Stimulated activated CD4-positive, alpha-beta T cell treated with anti-CD3 and anti-CD28 coated beads, Interleukin-1b, Interleukin-23, amount 100 ng/mL, for 24 hours (primary cell): ENCODE data around the gene MPZL1.

ENCODE experiments used
- DNase-seq, 4 experiments: peaks; one replicate each; pipeline ENCODE4 v3.0.0-alpha.2; 2020; ENCODE audit warnings: low read depth in 4 of 4, low spot score in 1 of 4

Gene MPZL1

DNA sequence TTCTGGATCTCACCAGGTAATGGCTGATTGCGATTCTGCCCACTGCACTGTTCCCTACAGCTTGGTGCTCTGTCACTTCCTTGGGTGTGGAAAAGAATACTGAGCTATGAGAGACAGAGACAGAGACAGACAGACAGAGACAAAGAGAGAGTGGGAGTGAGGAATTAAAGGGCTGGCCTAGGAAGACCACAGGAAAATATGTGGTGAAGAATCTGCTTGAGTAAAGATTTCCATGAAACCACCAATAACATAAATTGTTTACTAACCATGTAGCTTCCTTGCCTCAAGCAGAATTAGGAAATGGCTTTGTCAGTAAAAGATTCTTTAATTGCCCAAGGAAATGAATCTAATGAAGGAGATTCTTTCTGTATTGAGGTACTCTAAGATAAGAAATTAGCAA lies 54.4 kb downstream of the MPZL1 start:
- DNase-seq = no peak

- DNase-seq = no peak
Observed at GRCh38 chr1:167776616-167777268, 55.0 kb downstream of the MPZL1 start.

GRCh38 chr1:167777269-167777650 lies 55.5 kb downstream of the MPZL1 start:
- no peak for DNase-seq

- DNase-seq = no peak
Observed at GRCh38 chr1:167781558-167781957, 59.8 kb downstream of the MPZL1 start.

DNA sequence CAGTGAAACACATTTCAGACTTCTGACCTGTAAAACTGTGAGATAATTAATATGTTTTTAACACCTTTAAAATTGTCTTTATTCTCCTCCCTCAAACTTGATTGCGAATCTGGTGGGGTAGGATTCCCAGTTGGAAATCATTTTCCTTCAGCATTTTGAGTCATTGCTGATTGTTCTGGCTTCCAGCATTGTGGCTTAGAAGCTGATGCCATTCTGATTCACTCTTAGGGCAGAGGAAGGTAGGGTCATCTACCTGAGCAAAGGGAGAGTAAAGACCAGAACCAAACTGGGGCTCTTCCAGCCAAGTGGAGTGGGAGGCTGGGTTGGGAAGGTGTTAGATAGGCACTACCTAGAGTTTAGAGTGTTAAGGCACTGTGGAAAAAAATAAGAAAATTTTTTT lies 61.2 kb downstream of the MPZL1 start:
- DNase-seq = no peak

- no peak for DNase-seq
Observed at GRCh38 chr1:167784876-167785550, 63.2 kb downstream of the MPZL1 start.

DNA sequence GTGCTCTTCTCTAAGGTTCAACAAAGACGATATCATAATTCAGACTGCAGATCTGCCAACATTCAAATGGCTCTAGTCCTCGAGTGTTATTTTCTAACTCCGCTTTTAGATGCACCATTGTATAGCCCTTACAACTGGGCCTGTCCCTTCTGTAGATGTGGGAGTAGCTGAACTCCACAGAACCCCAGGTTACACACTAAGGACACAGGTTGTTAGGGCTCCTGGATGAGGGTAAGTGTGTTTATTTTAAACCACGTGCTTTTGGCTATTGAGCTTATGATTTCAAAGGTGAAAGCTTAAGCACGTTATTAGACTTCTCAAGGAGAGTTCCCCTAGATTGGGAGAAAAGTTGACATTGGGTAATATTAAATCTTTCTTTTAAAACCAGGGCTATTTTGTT lies 64.7 kb downstream of the MPZL1 start:
- DNase-seq = no peak

DNA sequence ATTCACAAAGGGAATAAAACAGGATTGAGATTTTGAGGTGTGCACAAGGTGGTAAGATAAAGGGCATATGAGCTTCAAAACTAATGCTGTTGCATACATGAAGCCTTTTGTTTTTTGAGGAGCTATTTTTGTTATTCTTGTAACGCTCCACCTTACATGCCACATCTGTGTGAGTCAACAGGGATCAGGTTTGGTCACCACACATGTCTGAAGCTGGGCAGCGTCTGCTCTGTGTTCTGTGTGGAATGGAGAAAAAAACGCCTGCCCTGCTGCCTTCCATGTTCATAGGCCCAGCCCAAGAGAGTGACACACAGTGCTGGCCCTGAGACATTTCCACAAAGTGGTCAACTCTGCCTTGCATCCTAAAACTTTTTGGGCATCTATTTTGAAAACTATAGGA lies 67.7 kb downstream of the MPZL1 start:
- no peak for DNase-seq

- no peak for DNase-seq
Observed at GRCh38 chr1:167790117-167790516, 68.3 kb downstream of the MPZL1 start.

- DNase-seq = no peak
Observed at GRCh38 chr1:167791281-167792187, 69.8 kb downstream of the MPZL1 start.

GRCh38 chr1:167792188-167792565 lies 70.4 kb downstream of the MPZL1 start:
- no peak for DNase-seq

DNA sequence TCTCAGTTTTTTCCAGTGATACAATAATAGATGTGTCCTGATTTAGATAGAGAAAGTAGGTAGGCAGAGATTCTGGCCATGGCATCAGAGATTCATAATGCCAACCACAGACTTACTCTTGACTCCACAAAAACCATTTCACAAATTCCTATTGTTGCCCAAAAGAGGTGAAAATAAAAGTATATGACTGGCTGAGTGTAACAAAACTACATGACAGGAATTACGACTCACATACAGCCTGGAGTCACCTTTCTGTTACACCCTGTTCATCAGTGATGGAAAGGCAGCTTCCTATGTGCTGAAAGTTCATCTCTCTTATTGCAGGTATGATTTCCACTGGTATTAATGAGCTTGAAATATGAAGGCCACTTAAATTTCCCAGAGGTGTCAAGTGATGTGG lies 72.3 kb downstream of the MPZL1 start:
- DNase-seq = no peak

DNA sequence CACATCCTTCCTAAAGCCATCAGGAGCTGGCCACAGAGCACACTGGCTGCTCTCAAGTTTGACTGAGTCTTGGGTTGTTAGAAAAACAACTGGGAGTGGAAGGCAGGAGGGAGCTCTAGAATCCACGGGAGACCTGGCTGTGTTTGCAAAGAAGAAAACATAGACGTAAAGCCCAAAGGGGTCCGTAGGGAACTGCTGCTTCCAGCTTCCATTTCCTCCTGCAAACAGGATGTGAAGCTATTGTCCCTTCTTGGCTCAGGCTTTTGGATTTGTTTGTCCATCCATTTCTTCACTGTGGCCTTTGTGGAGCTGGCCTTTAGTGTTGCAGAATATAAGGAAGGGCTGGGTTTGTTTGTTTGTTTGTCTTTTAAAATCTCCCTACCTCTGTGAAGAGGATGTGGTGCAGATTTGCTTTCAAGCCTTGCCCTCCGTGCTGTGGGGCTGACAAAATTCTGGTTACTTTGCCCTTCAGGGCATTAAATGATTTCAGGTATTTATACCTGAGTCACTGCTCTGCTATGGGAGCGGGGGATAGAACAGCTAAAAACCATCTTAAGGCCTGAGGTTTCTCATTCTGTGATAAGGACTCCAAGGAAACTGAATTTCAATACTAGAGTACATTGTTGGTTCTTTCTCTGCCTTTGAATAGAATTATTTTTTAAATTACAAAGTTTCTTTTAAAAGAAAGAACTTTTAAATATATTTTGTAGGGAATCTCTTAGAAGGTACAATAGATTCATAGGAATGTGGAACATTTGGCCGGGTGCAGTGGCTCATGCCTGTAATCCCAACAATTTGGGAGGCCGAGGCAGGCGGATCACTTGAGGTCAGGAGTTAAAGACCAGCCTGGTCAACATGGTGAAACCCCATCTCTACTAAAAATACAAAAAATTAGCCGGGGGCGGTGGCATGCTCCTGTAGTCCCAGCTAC lies 74.3 kb downstream of the MPZL1 start:
- no peak for DNase-seq

GRCh38 chr1:167797015-167797414 lies 75.2 kb downstream of the MPZL1 start:
- DNase-seq = no peak

- DNase-seq = no peak
Observed at GRCh38 chr1:167798952-167799351, 77.2 kb downstream of the MPZL1 start.

GRCh38 chr1:167799747-167800146 lies 78.0 kb downstream of the MPZL1 start:
- DNase-seq = no peak

GRCh38 chr1:167800251-167800650 lies 78.5 kb downstream of the MPZL1 start:
- DNase-seq = no peak

- DNase-seq = no peak
Observed at GRCh38 chr1:167802235-167802634, 80.5 kb downstream of the MPZL1 start.

GRCh38 chr1:167803358-167804207 lies 81.8 kb downstream of the MPZL1 start:
- DNase-seq = peak; percentile 83 to 87 (median 84)

DNA sequence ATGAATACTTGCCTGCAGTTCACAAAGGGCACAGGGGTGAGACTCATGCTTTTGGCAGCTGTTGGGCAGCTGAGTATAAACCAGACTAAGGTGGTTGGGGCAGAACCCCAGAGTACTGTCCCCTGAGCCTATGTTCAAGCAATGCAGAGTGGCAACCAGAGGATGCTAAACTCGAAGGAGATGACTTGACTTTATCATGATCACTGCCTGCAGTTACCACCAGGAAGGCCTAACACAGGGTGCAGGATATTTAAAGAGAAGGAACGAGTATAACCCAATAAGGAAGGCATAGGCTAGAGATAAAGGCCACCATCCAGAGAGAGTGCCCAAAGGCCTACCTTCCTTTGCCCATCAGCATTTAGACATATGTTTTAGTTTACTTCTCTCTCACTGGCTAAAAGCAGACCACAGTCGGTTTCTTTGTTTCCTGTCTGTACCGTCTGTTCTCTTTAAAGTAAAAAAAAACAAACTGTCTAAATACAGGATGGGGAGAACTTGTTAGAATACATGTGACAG lies 83.3 kb downstream of the MPZL1 start:
- no peak for DNase-seq
